SK-N-SH treated with all-trans-retinoic acid at 6 μM for 48 hours (cell line): Measurements from ENCODE around the gene C17orf75.

Source experiments
- ARNTL ChIP-seq: fragments of 450-650 bp; formaldehyde crosslinking; IDR thresholded peaks from 2 replicates; pipeline ENCODE4 v1.5.0; 2020; ENCODE audit warnings: low read depth, mild to moderate bottlenecking, moderate library complexity, borderline replicate concordance
- CSRNP3 ChIP-seq: fragments of 250-450 bp; sonication (Bioruptor Pico); IDR thresholded peaks from 2 replicates; pipeline ENCODE4 v1.5.1; 2021; ENCODE audit warnings: mild to moderate bottlenecking, moderate library complexity
- ESRRG ChIP-seq: fragments of 250-450 bp; sonication (Bioruptor Pico); IDR thresholded peaks from 2 replicates; pipeline ENCODE4 v1.6.1; 2021; ENCODE audit warnings: mild to moderate bottlenecking
- PPARA ChIP-seq: fragments of 250-450 bp; sonication (Bioruptor Pico); IDR thresholded peaks from 2 replicates; pipeline ENCODE4 v1.5.0; 2020; ENCODE audit warnings: mild to moderate bottlenecking, borderline replicate concordance
- RARB ChIP-seq: fragments of 250-450 bp; sonication (Bioruptor Pico); IDR thresholded peaks from 2 replicates; pipeline ENCODE4 v1.8.0; 2021; ENCODE audit warnings: mild to moderate bottlenecking, moderate library complexity
- SNAI2 ChIP-seq: fragments of 250-450 bp; sonication (Bioruptor Pico); IDR thresholded peaks from 2 replicates; pipeline ENCODE4 v1.5.0; 2020; ENCODE audit warnings: mild to moderate bottlenecking, moderate library complexity
- ZFP3 ChIP-seq: fragments of 250-450 bp; sonication (Bioruptor Pico); IDR thresholded peaks from 2 replicates; pipeline ENCODE4 v1.5.0; 2020; ENCODE audit warnings: mild to moderate bottlenecking, moderate library complexity
- TF ChIP-seq, protein P1 (sequence below): fragments of 250-450 bp; sonication (Bioruptor Pico); IDR thresholded peaks from 2 replicates; pipeline ENCODE4 v1.5.1; 2020; ENCODE audit warnings: low read depth, mild to moderate bottlenecking, moderate library complexity
- TF ChIP-seq, protein P2 (sequence below): fragments of 250-450 bp; sonication (Bioruptor Pico); IDR thresholded peaks from 2 replicates; pipeline ENCODE4 v1.8.0; 2020; ENCODE audit warnings: mild to moderate bottlenecking, moderate library complexity, borderline replicate concordance

- TF ChIP-seq ARNTL (CRISPR knock-in tag), result no peak
- TF ChIP-seq, protein P1, sequence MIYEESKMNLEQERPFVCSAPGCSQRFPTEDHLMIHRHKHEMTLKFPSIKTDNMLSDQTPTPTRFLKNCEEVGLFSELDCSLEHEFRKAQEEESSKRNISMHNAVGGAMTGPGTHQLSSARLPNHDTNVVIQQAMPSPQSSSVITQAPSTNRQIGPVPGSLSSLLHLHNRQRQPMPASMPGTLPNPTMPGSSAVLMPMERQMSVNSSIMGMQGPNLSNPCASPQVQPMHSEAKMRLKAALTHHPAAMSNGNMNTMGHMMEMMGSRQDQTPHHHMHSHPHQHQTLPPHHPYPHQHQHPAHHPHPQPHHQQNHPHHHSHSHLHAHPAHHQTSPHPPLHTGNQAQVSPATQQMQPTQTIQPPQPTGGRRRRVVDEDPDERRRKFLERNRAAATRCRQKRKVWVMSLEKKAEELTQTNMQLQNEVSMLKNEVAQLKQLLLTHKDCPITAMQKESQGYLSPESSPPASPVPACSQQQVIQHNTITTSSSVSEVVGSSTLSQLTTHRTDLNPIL, result no peak
- TF ChIP-seq ZFP3 (CRISPR knock-in tag), result no peak
- no peak for TF ChIP-seq SNAI2 (CRISPR knock-in tag)
- TF ChIP-seq, protein P2, sequence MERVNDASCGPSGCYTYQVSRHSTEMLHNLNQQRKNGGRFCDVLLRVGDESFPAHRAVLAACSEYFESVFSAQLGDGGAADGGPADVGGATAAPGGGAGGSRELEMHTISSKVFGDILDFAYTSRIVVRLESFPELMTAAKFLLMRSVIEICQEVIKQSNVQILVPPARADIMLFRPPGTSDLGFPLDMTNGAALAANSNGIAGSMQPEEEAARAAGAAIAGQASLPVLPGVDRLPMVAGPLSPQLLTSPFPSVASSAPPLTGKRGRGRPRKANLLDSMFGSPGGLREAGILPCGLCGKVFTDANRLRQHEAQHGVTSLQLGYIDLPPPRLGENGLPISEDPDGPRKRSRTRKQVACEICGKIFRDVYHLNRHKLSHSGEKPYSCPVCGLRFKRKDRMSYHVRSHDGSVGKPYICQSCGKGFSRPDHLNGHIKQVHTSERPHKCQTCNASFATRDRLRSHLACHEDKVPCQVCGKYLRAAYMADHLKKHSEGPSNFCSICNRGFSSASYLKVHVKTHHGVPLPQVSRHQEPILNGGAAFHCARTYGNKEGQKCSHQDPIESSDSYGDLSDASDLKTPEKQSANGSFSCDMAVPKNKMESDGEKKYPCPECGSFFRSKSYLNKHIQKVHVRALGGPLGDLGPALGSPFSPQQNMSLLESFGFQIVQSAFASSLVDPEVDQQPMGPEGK (CRISPR knock-in tag), result no peak
- no peak for TF ChIP-seq CSRNP3
- no peak for TF ChIP-seq RARB (CRISPR knock-in tag)
- no peak for TF ChIP-seq PPARA (CRISPR knock-in tag)
- no peak for TF ChIP-seq ESRRG (CRISPR knock-in tag)
Measured at GRCh38 chr17:32333187-32333586, 8.8 kb downstream of the C17orf75 start.
